NCI-H146 treated with DMSO at 0.1 percent for 48 hours (cell line): ENCODE results near the gene PIN1.
"Not testable (repeated sequence)": the region's sequence is repeated elsewhere in the genome, so short reads cannot be mapped to it uniquely, and the experiment has no call there.

Experiments
- DNase-seq: peaks from one replicate; lab custom pipeline; 2025; ENCODE audit not compliant: unreplicated experiment; lab: John Stamatoyannopoulos, UW

PIN1 gene

DNA sequence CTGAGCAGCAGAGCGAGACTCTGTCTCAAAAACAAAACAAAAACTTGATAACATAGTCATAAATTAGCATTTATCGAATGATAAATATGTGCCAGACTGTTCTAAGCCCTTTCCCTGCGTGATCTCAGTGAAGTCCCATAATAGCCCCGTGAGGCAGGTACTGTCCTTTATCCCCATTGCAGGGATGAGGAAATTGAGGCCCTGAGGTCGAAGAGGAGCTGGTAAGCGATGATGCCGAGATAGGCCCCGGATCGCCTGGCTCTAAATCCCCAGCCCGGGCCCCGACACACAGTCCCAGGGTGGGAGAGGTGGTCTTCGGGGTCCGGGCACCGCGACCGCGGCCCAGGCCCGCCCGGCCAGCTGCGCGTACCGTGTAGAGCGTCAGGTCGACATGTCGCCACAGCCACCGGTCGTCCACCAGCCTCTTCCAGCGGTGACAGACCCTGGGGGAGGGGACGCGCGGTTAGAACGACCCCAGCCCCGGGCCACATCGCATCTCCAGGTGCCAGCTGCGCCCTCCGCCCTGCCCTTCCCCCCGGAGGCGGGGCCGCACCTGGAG, 16.9 kb upstream of the PIN1 start:
- no peak for DNase-seq

DNA sequence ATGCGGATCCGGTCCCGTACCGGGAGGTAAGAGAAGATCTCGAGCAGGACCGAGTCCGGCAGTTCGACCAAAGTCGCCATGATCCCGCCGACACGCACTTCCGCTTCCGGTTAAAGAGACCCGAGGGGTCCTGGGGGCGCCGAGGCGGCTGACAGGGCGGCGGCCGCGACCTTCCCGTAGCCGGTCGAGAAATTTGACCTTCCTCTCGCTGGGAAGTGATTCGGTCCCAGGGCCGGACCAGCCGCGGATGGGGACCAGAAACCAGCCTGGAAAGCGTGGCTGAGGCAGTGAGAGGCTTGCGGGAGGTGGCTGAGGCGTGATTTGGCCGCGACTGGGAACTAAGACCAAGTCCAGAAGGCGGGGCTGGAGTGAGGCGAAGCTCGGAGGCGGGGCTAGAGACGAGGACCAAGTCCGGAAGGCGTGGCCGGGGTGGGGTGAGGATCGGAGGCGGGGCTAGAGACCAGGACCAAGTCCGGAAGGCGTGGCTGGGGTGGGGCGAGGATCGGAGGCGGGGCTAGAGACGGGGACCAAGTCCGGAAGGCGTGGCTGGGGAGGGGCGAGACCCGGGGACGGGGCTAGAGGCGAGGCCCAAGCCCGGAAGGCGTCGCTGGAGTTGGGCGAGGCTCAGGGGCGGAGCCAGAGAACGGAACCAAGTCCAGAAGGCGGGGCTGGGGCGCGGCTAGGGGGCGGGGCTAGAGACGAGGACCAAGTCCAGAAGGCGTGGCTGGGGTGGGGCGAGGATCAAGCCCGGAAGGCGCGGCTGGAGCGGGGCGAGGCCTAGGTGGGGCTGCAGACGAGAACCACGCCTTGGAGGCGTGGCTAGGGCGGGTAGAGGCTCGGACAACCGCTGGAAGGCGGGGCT, 16.2 kb upstream of the PIN1 start, which contains the start of gene FBXL12:
FBXL12 (minus strand) TSS at position 346 of the 862 bp plus-strand sequence; CDS start at position 80, 266 bp downstream.
- peak; percentile 93 for DNase-seq

- no peak for DNase-seq
These were observed 15.6 kb upstream of the PIN1 start for GRCh38 chr19:9819596-9819909.

GRCh38 chr19:9820034-9820433, 15.1 kb upstream of the PIN1 start:
- not testable (repeated sequence) for DNase-seq

DNA sequence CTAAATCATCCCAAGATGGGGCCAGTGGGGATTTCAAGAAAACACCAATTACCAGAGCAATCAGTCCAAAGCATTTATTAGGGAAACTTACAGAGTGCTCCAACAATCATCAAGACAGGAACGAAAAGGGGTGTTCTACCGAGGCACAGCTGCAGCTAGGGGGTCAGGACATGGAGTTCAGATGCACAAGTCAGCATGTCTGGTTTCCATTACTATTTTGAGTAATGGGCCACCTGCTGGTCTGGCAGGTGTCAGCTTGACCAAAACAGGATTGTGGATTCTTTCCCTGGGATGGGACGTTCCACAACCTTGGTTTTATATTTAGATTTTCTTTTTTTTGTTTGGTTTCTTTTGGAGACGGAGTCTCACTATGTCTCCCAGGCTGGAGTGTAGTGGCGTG, 11.3 kb upstream of the PIN1 start:
- DNase-seq: no peak

DNA sequence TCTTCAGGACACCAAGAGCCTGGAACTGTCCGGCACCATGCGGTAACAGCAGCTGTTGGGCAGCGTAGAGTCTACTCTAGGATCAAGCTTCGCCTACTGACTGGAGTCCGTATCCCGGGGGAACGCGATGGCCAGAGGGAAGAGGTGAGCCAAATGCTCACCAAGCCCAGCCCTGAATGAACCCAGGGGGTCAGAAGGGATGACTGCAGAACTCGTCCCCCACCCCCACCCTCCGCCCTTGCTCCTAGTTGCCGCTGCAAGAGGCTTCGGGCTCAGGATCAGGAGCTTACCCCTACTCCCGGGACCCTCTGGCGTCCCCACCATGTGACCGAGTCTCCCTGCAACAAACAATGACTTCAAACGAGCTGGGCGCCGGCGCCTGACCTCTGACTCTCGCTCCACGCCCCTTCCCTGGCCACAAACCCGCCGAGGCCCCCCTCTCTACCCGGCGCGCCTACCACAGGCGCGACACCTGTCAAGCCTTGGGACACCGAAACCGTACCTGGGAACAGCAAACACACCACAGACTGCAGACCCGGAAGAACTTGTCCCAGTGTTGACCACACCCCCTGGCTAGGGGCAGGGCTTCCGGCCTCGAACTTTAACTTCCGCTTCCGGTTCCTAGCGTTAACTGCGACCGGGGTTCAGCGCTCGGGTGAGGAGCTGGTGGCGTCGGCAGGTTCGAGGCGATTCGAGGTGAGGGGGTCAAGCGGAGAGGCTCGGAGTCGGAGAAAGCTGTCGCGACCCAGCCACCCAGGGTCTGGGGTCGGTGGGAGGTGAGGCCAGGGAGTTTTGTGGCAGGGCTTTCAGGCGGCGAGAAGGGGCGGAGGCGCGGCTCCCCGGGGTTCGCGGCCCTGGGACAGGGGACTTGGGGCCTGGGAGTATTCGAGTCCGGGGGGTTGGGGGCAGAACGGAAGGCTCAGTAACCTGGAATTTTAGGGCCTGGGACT, 7.6 kb upstream of the PIN1 start, which contains the start of gene UBL5:
UBL5 (plus strand) TSS at position 630 of the 950 bp plus-strand sequence. CDS start 420 bp downstream, outside the sequence.
- peak; percentile 75 for DNase-seq

DNA sequence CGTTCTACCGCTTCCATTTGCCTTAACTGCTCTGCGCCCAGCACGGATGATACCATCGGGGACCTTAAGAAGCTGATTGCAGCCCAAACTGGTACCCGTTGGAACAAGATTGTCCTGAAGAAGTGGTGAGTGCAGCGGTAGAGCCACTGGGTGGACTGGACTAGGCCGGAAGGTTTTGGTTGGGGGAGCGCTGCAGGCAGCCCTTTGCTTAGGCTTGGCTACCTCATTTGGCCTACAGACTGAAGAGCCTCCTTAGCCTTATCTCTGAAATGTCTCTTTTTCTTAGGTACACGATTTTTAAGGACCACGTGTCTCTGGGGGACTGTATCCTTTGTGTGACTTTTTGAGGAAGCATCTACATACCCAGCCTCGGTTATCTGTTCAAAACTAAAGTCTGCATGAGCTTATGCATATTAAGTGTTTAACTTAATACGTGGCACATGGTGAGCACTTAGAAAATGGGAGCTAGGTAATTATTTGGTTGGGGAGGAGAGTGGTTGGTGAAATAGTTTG, 6.5 kb upstream of the PIN1 start:
- DNase-seq: no peak

DNA sequence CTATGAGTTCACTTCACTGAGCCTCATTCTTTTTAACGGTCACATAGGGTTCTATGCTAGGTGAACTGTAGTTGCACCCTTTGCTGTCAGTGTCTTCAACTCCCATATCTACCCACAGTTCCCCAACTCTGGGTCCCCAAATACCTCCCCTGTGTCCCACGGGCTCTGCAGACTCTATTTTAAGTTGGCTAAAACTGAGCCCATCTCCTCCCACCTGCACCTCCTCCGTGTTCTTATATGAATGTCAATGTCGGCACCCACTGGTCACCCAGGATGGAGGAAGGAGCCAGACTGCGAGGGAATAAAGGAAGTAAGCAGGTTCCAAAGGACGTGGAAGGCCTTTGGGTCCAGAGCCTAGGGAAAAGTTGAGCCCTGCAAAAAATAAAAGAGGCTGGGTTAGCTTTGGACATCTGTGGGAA, 802 bp upstream of the PIN1 start:
- DNase-seq: no peak

- no peak for DNase-seq
These were observed 410 bp downstream of the PIN1 start for GRCh38 chr19:9835507-9835949.

- no peak for DNase-seq
These were observed 903 bp downstream of the PIN1 start for GRCh38 chr19:9836021-9836420.

GRCh38 chr19:9838324-9838723, 3.2 kb downstream of the PIN1 start:
- DNase-seq: no peak

DNA sequence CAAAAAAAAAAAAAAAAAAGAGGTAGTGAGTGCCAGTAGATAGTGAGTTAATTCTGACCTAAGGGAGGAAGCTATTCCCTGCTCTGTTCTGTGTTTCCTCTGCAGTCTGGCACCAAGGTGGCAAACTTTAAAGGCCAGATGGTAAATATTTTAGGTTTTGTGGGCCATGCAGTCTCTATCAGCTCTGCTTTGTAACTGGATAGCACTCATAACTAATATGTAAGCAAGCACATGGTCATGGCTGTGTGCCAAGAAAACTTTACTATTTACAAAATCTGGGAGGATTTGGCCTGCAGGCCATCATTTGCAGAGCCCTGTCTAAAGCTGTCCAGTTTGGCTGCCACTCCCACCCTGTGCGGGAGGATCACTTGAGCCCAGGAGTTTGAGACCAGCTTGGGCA, 4.3 kb downstream of the PIN1 start:
- no peak for DNase-seq

DNA sequence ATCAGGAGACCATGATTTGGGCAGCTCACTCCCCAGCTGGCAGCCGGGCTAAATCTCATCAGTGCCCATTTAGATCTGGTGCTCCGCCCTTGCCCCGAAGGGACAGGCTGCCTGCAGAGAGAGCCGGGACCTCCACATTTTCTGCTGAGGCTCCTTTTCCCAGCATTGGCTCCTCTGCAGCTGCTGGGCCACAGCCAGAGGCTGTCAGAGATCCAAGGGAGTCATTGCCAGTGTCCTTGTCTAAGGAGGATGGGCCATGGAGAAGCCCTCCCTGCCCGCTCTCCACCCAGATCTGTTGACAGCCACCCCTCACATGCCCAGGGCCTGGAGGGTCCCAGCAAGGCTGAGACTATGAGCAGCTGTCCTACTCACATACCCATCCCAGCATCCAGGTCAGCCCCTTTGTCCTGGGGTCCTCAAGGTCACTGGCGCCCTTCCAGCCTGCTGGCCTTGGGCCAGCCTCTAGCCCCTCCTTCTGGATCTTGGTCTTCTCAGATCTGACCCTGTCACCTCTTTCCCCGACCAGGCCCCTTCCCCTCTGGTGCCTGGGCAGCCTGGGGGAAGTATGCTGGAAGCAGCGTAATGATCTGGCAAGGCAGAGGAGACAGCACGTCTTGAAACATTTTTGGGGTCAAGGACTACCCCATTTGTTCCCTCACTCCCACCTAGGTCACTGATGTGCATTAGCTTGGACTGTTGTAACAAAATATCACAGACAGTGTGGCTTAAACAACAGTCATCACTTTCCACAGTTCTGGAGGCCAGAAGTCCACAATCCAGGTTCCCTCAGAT, 7.9 kb downstream of the PIN1 start:
- no peak for DNase-seq

DNA sequence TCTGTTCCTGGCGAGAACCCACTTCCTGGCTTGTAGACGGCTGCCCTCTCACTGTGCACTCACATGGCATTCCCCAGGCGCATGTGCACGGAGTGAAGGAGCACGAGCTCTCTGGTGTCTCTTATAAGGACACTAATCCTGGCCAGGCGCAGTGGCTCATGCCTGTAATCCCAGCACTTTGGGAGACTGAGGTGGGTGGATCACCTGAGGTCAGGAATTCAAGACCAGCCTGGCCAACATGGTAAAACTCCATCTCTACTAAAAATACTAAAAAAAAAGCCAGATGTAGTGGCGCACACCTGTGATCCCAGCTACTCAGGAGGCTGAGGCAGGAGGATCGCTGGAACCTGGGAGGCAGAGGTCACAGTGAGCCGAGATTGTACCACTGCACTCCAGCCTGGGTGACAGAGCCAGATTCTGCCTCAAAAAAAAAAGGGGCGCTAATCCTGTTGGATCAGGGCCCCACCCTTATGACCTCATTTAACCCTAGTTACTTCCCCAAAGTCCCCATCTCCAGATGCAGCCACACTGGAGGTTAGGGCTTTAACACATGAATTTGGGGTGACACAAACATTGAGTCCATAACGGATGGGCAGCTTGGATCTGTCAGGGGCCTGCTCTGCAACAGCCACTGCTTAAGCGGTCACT, 8.6 kb downstream of the PIN1 start:
- not testable (repeated sequence) for DNase-seq

DNA sequence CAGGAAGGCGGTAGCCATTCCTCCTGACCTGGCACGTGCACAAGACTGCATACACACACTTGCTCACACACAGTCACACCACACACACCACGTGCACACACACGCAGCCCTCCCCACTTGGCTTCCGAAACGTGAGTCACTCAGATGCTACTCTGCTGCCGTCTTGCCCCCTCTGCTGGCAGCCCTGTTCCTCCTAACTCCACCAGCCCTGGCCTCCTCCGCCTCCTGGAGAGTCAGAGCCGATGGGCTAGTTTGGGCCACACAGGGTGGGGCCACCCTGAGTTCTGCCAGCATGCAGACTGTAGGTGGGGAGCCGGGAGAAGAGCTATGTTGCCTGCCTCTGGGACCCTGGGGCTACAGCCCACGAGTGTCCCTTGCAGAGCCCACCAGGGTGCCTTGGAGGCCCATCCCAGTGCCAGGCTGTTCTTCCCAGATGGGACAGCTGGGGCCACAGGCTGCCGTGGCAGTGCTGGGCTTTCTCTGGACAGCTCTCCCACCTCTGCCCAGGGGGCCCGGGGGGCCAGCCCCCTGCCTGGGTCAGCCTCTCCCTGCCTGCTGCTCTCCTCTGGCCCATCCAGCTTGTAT, 12.1 kb downstream of the PIN1 start:
- DNase-seq: no peak

DNA sequence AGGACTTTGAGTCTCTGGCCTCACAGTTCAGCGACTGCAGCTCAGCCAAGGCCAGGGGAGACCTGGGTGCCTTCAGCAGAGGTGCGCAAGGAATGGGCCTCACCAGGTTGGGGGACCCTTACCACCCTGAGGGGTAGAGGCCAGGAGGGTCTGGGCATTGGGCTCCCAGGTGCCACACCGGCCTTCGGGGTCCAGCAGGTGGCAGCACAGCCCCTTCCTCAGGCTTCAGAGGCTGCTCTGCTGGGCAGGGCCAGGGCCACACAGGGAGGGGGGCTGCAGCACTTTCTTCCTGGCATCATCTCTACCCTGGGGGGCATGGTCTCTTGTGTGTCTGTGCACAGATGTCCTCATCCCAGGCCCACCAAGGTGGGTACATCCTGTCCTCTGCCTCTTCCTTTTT, 12.9 kb downstream of the PIN1 start:
- no peak for DNase-seq

DNA sequence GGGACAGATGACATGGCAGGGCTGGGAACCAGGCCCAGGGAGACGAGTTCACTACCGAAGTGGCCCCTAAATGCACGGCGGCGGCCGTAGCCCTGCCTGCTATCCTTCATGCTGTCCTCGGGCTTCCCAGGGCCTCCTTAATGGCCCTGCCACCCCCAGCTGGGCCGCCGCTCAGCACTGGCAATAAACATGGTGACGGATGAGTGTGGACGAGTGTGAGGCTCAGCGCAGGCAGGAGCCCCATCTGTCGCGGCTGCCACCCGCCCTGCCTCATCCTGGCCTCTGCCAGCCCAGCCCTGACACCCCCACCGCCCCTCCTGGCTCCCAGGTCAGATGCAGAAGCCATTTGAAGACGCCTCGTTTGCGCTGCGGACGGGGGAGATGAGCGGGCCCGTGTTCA, 13.6 kb downstream of the PIN1 start:
- no peak for DNase-seq

- DNase-seq: no peak
These were observed 14.7 kb downstream of the PIN1 start for GRCh38 chr19:9849791-9850190.

DNA sequence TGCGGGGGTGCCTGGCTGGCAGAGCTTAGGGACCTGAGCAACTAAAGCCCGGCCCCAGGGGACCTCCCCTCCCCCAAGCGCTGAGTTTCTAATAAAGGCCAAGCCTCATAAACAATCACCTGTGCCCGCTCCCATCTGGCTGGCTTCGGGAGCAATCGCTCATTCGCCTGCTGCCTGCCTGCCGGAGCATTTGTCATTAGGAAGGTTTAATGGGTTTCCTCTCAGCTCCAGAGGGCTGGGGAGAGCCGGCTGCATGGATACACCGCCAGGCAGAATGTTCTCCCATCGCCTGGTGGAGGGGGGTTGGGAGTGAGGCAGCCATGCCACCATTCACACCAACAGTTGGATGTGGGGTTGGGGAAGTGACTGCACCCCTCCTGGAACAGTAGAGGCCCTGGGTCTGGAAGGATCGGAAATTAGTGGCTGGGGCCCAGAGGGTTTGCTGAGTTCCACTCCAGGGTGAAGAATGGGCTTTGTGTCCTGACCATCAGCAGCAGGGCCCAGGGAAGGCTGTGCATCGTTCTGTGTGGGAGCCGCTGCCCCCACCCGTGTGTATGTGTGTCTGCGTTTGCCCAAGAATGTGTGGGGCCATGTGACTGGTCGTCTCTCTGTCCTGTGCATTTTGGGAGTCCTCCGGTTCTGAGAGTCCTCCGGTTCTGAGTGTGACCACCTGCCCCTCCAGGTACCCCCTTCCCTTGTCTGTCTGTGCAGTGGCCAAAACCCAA, 15.3 kb downstream of the PIN1 start:
- DNase-seq: no peak
